Endometrial microvascular endothelial cells (primary cell): Measurements from ENCODE around the gene L3MBTL4. TPM values are rescaled to one million over a fixed set of nuclear protein-coding genes. Genes with fewer than 3 reads are reported as not detected.
"Not testable (repeated sequence)": the region's sequence is repeated elsewhere in the genome, so short reads cannot be mapped to it uniquely, and the experiment has no call there.

Experiments
- in situ Hi-C: cut with HindIII; loops from 2 replicates; pipeline ENCODE4 v1.10.0; 2017; ENCODE audit warnings: low sequenced_read_pairs, low pct_unique_long_range_greater_than_20kb; ENCODE audit errors: inconsistent ontology term
- total RNA-seq: library from RNA; depleted of rRNA; stranded (reverse); fragments of >200 nt; gene quantifications from one replicate; pipeline ENCODE4 v1.2.3, GENCODE V29; 2015; ENCODE audit errors: inconsistent ontology term

L3MBTL4 gene
- total RNA-seq, 1 donor from 2014 or later, result under 0.01 TPM

- in situ Hi-C loops, result no loop called here
These were observed 195.5 kb downstream of the L3MBTL4 start for GRCh38 chr18:6219116-6219717.

GRCh38 chr18:6215888-6216287, 198.8 kb downstream of the L3MBTL4 start:
- in situ Hi-C loops, result no loop called here

- in situ Hi-C loops, result no loop called here
These were observed 203.6 kb downstream of the L3MBTL4 start for GRCh38 chr18:6211174-6211504.

GRCh38 chr18:6210349-6211173, 204.2 kb downstream of the L3MBTL4 start:
- in situ Hi-C loops, result no loop called here

GRCh38 chr18:6207941-6208340, 206.8 kb downstream of the L3MBTL4 start:
- in situ Hi-C loops, result no loop called here

- in situ Hi-C loops, result no loop called here
These were observed 207.6 kb downstream of the L3MBTL4 start for GRCh38 chr18:6207116-6207515.

GRCh38 chr18:6205706-6206105, 209.0 kb downstream of the L3MBTL4 start:
- in situ Hi-C loops, result no loop called here

GRCh38 chr18:6204476-6204875, 210.2 kb downstream of the L3MBTL4 start:
- in situ Hi-C loops, result no loop called here

- in situ Hi-C loops, result no loop called here
These were observed 210.9 kb downstream of the L3MBTL4 start for GRCh38 chr18:6203791-6204190.

- in situ Hi-C loops, result no loop called here
These were observed 211.8 kb downstream of the L3MBTL4 start for GRCh38 chr18:6202861-6203260.

- in situ Hi-C loops, result no loop called here
These were observed 214.4 kb downstream of the L3MBTL4 start for GRCh38 chr18:6200204-6200774.

GRCh38 chr18:6199777-6200176, 214.9 kb downstream of the L3MBTL4 start:
- in situ Hi-C loops, result no loop called here

- in situ Hi-C loops, result no loop called here
These were observed 216.1 kb downstream of the L3MBTL4 start for GRCh38 chr18:6198585-6198984.

- in situ Hi-C loops, result no loop called here
These were observed 220.1 kb downstream of the L3MBTL4 start for GRCh38 chr18:6194640-6195039.

- in situ Hi-C loops, result not testable (repeated sequence)
These were observed 228.9 kb downstream of the L3MBTL4 start for GRCh38 chr18:6185782-6186181.

- in situ Hi-C loops, result no loop called here
These were observed 239.5 kb downstream of the L3MBTL4 start for GRCh38 chr18:6174983-6175745.

- in situ Hi-C loops, result no loop called here
These were observed 244.1 kb downstream of the L3MBTL4 start for GRCh38 chr18:6170604-6171003.

GRCh38 chr18:6161549-6161948, 253.2 kb downstream of the L3MBTL4 start:
- in situ Hi-C loops, result no loop called here

- in situ Hi-C loops, result no loop called here
These were observed 255.3 kb downstream of the L3MBTL4 start for GRCh38 chr18:6159426-6159825.

GRCh38 chr18:6158958-6159357, 255.8 kb downstream of the L3MBTL4 start:
- in situ Hi-C loops, result no loop called here
